H1 (cell line): Measurements from ENCODE around the gene TP53. TPM values are rescaled to one million over a fixed set of nuclear protein-coding genes. Genes with fewer than 3 reads are reported as not detected.

Experiments
- CTCF ChIA-PET: fragments of 300-600 bp; sonication (Branson Sonifier 250); formaldehyde crosslinking; loops from one replicate; lab custom pipeline; 2021; ENCODE audit not compliant: partially characterized antibody; lab: Charles Lee
- POLR2A ChIA-PET: fragments of 300-600 bp; sonication (Branson Sonifier 250); formaldehyde crosslinking; loops from one replicate; lab custom pipeline; 2021; ENCODE audit warnings: inconsistent platforms; ENCODE audit not compliant: partially characterized antibody; lab: Charles Lee
- DNase-seq, 2 experiments: peaks; one replicate each; pipeline versions ENCODE4 v3.0.0 to v3.0.0-alpha.2; 2010 to 2022; ENCODE audit warnings: low spot score in 2 of 2, low read depth in 1 of 2, mixed read lengths in 1 of 2
- FAIRE-seq: peaks from 2 replicates; lab custom pipeline; 2011; peaks lifted over from hg19 to GRCh38; lab: Jason Lieb, UNC
- H2AFZ ChIP-seq: 2 replicates; pipeline ENCODE4 v1.8.1; 2012; ENCODE audit warnings: low read length, inconsistent platforms
- H2AK5ac ChIP-seq: 2 replicates; pipeline ENCODE4 v1.6.1; 2013; ENCODE audit warnings: low read depth, low read length
- H2BK120ac ChIP-seq: replicated peaks from 2 replicates; pipeline ENCODE3; 2013; ENCODE audit warnings: low read depth, low read length, inconsistent platforms
- H2BK12ac ChIP-seq: 2 replicates; pipeline ENCODE4 v1.6.1; 2013; ENCODE audit warnings: low read depth, low read length
- H2BK15ac ChIP-seq: 2 replicates; pipeline ENCODE4 v1.6.1; 2013; ENCODE audit warnings: low read length
- H2BK20ac ChIP-seq: 2 replicates; pipeline ENCODE4 v1.6.1; 2013; ENCODE audit warnings: low read length
- H2BK5ac ChIP-seq: 2 replicates; pipeline ENCODE4 v1.6.1; 2013; ENCODE audit warnings: low read depth, low read length
- H3K14ac ChIP-seq: 2 replicates; pipeline ENCODE4 v1.6.1; 2013; ENCODE audit warnings: inconsistent platforms; ENCODE audit not compliant: insufficient read length
- H3K18ac ChIP-seq: 2 replicates; pipeline ENCODE4 v1.6.1; 2013; ENCODE audit warnings: low read length; ENCODE audit errors: extremely low read depth
- H3K23ac ChIP-seq: 2 replicates; pipeline ENCODE4 v1.6.1; 2013; ENCODE audit warnings: inconsistent platforms; ENCODE audit not compliant: insufficient read length
- H3K23me2 ChIP-seq: 2 replicates; pipeline ENCODE4 v1.6.1; 2013; ENCODE audit warnings: low read depth, low read length
- H3K27ac ChIP-seq: 2 replicates; pipeline ENCODE4 v1.6.1; 2011; ENCODE audit warnings: low read depth, low read length, inconsistent platforms
- H3K27me3 ChIP-seq, 4 experiments: replicated peaks in 1 of 4; 1 replicate in 1 of 4; 2 replicates in 3 of 4; pipeline versions ENCODE4 v1.6.1 to v1.8.1; 2011 to 2013; ENCODE audit warnings: low read length in 3 of 4, mild to moderate bottlenecking in 3 of 4, inconsistent platforms in 2 of 4, mixed read lengths in 2 of 4, moderate library complexity in 1 of 4; ENCODE audit not compliant: control insufficient read depth in 3 of 4, insufficient read depth in 3 of 4; ENCODE audit errors: extremely low read depth in 1 of 4
- H3K36me3 ChIP-seq, 4 experiments: 2 replicates each; pipeline versions ENCODE4 v1.6.1 to v1.8.1; 2011 to 2013; ENCODE audit warnings: mild to moderate bottlenecking in 4 of 4, low read length in 3 of 4, moderate library complexity in 2 of 4, control low read depth in 1 of 4, inconsistent platforms in 1 of 4; ENCODE audit not compliant: insufficient read depth in 4 of 4, control insufficient read depth in 2 of 4
- H3K4ac ChIP-seq: replicated peaks from 2 replicates; pipeline ENCODE3; 2013; ENCODE audit warnings: low read length, low read depth, mixed read lengths, inconsistent platforms; ENCODE audit not compliant: insufficient read length
- H3K4me1 ChIP-seq, 4 experiments: replicated peaks in 1 of 4; 1 replicate in 1 of 4; 2 replicates in 3 of 4; pipeline versions ENCODE4 v1.6.1 to v1.8.1; 2011 to 2013; ENCODE audit warnings: low read length in 3 of 4, inconsistent platforms in 2 of 4, mixed read lengths in 1 of 4; ENCODE audit not compliant: insufficient read depth in 4 of 4, control insufficient read depth in 3 of 4
- H3K4me2 ChIP-seq, 2 experiments: 2 replicates each; pipeline versions ENCODE4 v1.6.1 to v1.8.1; 2011 to 2013; ENCODE audit warnings: low read depth in 2 of 2, low read length in 2 of 2, control low read depth in 1 of 2, inconsistent platforms in 1 of 2, mild to moderate bottlenecking in 1 of 2; ENCODE audit not compliant: insufficient read depth in 1 of 2
- H3K4me3 ChIP-seq, 4 experiments: fragments of 200-600, 300-600 bp in 1 of 4; sonication (generic), shearing (Covaris generic), sonication (Bioruptor Twin) in 1 of 4; 2 replicates each; pipeline versions ENCODE4 v1.5.1 to v1.8.1; 2011 to 2016; ENCODE audit warnings: low read length in 4 of 4, low read depth in 3 of 4, control low read depth in 2 of 4, inconsistent platforms in 2 of 4, mild to moderate bottlenecking in 2 of 4, mixed read lengths in 1 of 4, moderate library complexity in 1 of 4; ENCODE audit not compliant: insufficient read depth in 2 of 4; ENCODE audit errors: extremely low read depth in 1 of 4
- H3K56ac ChIP-seq: replicated peaks from 2 replicates; pipeline ENCODE3; 2013; ENCODE audit warnings: low read depth, mild to moderate bottlenecking, mixed read lengths, low read length, inconsistent platforms; ENCODE audit not compliant: insufficient read length
- H3K79me1 ChIP-seq: 2 replicates; pipeline ENCODE4 v1.6.1; 2013; ENCODE audit warnings: low read depth, low read length, control low read depth
- H3K79me2 ChIP-seq, 2 experiments: 2 replicates each; pipeline versions ENCODE4 v1.6.1 to v1.8.1; 2012 to 2013; ENCODE audit warnings: low read length in 2 of 2, mild to moderate bottlenecking in 2 of 2, inconsistent platforms in 1 of 2; ENCODE audit not compliant: insufficient read depth in 2 of 2, control insufficient read depth in 1 of 2
- H3K9ac ChIP-seq, 4 experiments: replicated peaks in 1 of 4; 1 replicate in 1 of 4; 2 replicates in 3 of 4; pipeline versions ENCODE4 v1.6.1 to v1.8.1; 2011 to 2013; ENCODE audit warnings: low read depth in 3 of 4, low read length in 3 of 4, control low read depth in 2 of 4, mild to moderate bottlenecking in 2 of 4, moderate library complexity in 2 of 4, inconsistent platforms in 1 of 4; ENCODE audit errors: extremely low read depth in 1 of 4
- H3K9me3 ChIP-seq, 2 experiments: 2 replicates each; pipeline versions ENCODE4 v1.6.1 to v1.8.1; 2012 to 2013; ENCODE audit warnings: mild to moderate bottlenecking in 2 of 2, moderate library complexity in 2 of 2, control low read depth in 1 of 2, inconsistent platforms in 1 of 2, low read depth in 1 of 2, low read length in 1 of 2, mixed read lengths in 1 of 2; ENCODE audit not compliant: insufficient read depth in 2 of 2
- H4K20me1 ChIP-seq, 2 experiments: replicated peaks in 1 of 2; 2 replicates each; pipeline versions ENCODE3 to v1.8.1; 2011 to 2013; ENCODE audit warnings: inconsistent platforms in 2 of 2, low read length in 2 of 2, mild to moderate bottlenecking in 1 of 2; ENCODE audit not compliant: insufficient read depth in 2 of 2, control insufficient read depth in 1 of 2
- H4K5ac ChIP-seq: 2 replicates; pipeline ENCODE4 v1.6.1; 2013; ENCODE audit warnings: low read length, low read depth, mixed read lengths, inconsistent platforms; ENCODE audit not compliant: insufficient read length
- H4K8ac ChIP-seq: 2 replicates; pipeline ENCODE4 v1.8.0; 2013; ENCODE audit warnings: mild to moderate bottlenecking, moderate library complexity, low read length, inconsistent platforms; ENCODE audit not compliant: insufficient read depth; ENCODE audit errors: extremely low read depth
- H4K91ac ChIP-seq: replicated peaks from 2 replicates; pipeline ENCODE3; 2013; ENCODE audit warnings: low read length, mixed read lengths, inconsistent platforms; ENCODE audit not compliant: insufficient read length
- GTF2F1 ChIP-seq: IDR thresholded peaks from 2 replicates; pipeline ENCODE4 v1.6.1; 2012; ENCODE audit warnings: low read depth, low read length, improper control_type of control experiment, borderline replicate concordance
- HDAC6 ChIP-seq: IDR thresholded peaks from one replicate; pipeline ENCODE4 v1.7.1; 2012; ENCODE audit warnings: low read depth, mild to moderate bottlenecking, inconsistent platforms, low read length, moderate library complexity
- KDM5A ChIP-seq: fragments of 200-600 bp; IDR thresholded peaks from 2 replicates; pipeline ENCODE4 v1.7.1; 2012; ENCODE audit warnings: mild to moderate bottlenecking, low read length, inconsistent platforms, mixed read lengths
- TAF7 ChIP-seq: optimal IDR thresholded peaks from 2 replicates; pipeline ENCODE3; 2011; ENCODE audit warnings: low read depth, mild to moderate bottlenecking, inconsistent platforms, low read length, moderate library complexity, borderline replicate concordance
- WGBS, 2 experiments: shearing (Covaris generic) in 1 of 2; methylation state at CpG; one replicate each; pipeline versions ENCODE4 v1.1.6 to v1.1.7; 2013 to 2015; ENCODE audit warnings: low lambda C conversion rate in 2 of 2, mixed read lengths in 2 of 2, inconsistent platforms in 1 of 2, low coverage in 1 of 2, missing lambda C conversion rate in 1 of 2; ENCODE audit not compliant: insufficient replicate concordance in 2 of 2, insufficient coverage in 1 of 2, insufficient read length in 1 of 2; ENCODE audit errors: extremely low coverage in 1 of 2, missing lambda C conversion rate in 1 of 2; 5-methylcytosine and 5-hydroxymethylcytosine counted together
- polyA plus RNA-seq, 7 experiments: library from polyadenylated mRNA; depleted of rRNA in 3 of 7; stranded (reverse) in 5 of 7; unstranded in 2 of 7; fragments of >200 nt in 5 of 7; fragments of 200-250 nt in 2 of 7; gene quantifications; 1 replicate in 5 of 7; 2 replicates in 1 of 7; 4 replicates in 1 of 7; pipeline versions ENCODE4 v1.2.1 to v1.2.3, GENCODE V29; 2011 to 2013; ENCODE audit warnings: missing spikeins in 2 of 7, mixed read lengths in 2 of 7
- total RNA-seq: library from RNA; stranded (reverse); fragmentation: NEBNext Ultra II Directional; extraction: Animal tissue kit (Norgen Biotek cat#: 25700); gene quantifications from 2 replicates; pipeline ENCODE4 v1.2.1, GENCODE V29; 2021

Gene TP53
- total and polyA plus RNA-seq, 2 of the 8 experiments (the other 6 are each of a cell fraction or from before 2014, with no cell fraction given) = 143 to 198 TPM

- no peak overlapping the region for H2BK120ac ChIP-seq
- no peak overlapping the region for H2BK12ac ChIP-seq
- H4K91ac ChIP-seq = no peak overlapping the region
- H3K4ac ChIP-seq = no peak overlapping the region
- H2AK5ac ChIP-seq = no peak overlapping the region
- no peak overlapping the region for H2BK5ac ChIP-seq
- no peak overlapping the region for H2BK20ac ChIP-seq
- no peak overlapping the region for H3K56ac ChIP-seq
- no peak overlapping the region for H2AFZ ChIP-seq
- H2BK15ac ChIP-seq = no peak overlapping the region
- H3K9me3 ChIP-seq = no peaks in the 10 kb centered on the region
- TF ChIP-seq TAF7 (no peak), GTF2F1 (no peak), KDM5A (no peak), HDAC6 (no peak)
- no peak overlapping the region for H3K9ac ChIP-seq
- no peak overlapping the region for H4K8ac ChIP-seq
- CTCF ChIA-PET = interaction anchor here (1.0 to 1.5 kb wide), 2 partner anchors 7 to 10 kb away, joined by 3 to 4 read pairs; no protein-coding TSS in a partner anchor
- no peaks in the 10 kb centered on the region for H3K36me3 ChIP-seq
- H4K20me1 ChIP-seq = no peaks in the 10 kb centered on the region
- no peaks in the 10 kb centered on the region; the same call in 1 of the 2 replicates for H3K79me1 ChIP-seq
- peaks cover under 1 to 9% (median 4%) of the 10 kb centered on the region in 4 experiments; a peak in 5 of 7 replicates for H3K4me1 ChIP-seq
- no peak overlapping the region for H3K27ac ChIP-seq
- H3K4me2 ChIP-seq = no peak overlapping the region
- 82% methylated on average over 2 of the region's 2 CpGs; no CpG with 5 or more reads in 1 of the 2 experiments for WGBS, 2 experiments
- no peak for FAIRE-seq
- H3K4me3 ChIP-seq = no peak overlapping the region
- POLR2A ChIA-PET = interaction anchor here (0.6 to 1.3 kb wide), 2 partner anchors 33 to 79 kb away, joined by 3 read pairs; partner anchors contain the start of gene WRAP53
- H3K23ac ChIP-seq = no peak overlapping the region
- no peak for DNase-seq
- no peak overlapping the region for H3K18ac ChIP-seq
- peaks cover 0 to 14% (median 7%) of the 10 kb centered on the region in 4 experiments; a peak in 3 of 7 replicates for H3K27me3 ChIP-seq
- peaks cover 4% of the 10 kb centered on the region for H3K23me2 ChIP-seq
- no peak overlapping the region for H4K5ac ChIP-seq
- no peaks in the 10 kb centered on the region for H3K79me2 ChIP-seq
- H3K14ac ChIP-seq = no peak overlapping the region
Measured at GRCh38 chr17:7721612-7722011, 34.3 kb upstream of the TP53 start.
